GM12872 (cell line): ENCODE results near the gene VTCN1.

Experiments
- CTCF ChIP-seq: IDR thresholded peaks from 3 replicates; pipeline ENCODE4 v1.5.1; 2011; ENCODE audit warnings: low read depth, mild to moderate bottlenecking, low read length, moderate library complexity; ENCODE audit not compliant: insufficient read depth

VTCN1 gene

DNA sequence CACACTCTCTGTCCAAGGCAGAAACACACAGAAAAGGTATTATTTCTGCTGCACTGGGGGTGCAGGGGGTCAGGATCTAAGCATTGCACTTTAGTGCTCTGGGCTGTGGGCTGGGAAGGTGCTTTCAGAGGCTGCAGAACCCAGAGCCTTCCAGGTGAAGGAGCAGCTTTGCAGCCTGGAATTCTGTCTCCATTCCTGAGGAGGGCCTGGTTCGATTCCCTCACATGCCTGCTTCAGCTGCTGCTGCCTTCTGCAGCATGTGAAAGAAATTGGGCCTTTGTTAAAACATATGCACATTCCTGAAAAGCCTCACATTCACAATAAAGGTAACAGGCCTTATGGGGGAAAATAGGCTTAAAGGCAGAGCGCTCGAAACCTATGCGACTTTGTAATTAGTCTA, 35.9 kb downstream of the VTCN1 start:
- no peak for TF ChIP-seq CTCF

DNA sequence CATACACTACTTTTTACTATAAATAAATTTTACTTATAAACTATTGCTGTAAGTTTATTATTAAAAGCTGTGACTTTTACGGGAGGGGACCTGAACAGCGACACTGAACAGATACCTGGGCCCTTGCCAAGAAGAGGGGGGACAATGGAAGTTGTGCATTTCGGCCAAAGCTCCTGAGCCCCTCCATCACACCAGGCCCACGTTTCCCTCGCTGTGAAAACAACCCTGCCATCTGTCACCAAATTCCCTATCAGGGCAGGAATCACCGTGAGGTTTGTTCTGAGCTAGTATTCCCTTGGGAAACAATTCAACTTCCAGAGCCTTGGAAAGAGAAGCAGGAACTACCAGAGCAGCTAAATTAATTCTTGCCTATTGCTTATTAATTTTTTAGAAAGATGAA, 37.0 kb downstream of the VTCN1 start:
- no peak for TF ChIP-seq CTCF

DNA sequence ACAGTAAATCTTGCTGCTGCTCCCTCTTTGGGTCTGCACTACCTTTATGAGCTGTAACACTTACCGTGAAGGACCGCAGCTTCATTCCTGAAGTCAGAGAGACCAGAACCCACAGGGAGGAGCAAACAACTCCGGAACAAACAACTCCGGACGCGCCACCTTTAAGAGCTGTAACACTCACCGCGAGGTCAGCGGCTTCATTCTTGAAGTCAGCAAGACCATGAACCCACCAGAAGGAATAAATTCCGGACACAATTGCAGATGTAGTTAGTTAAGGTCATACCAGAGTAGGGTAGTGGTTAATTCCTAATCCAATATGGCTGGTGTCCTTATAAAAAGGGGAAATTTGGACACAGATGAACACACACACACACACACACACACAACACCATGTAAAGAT, 37.7 kb downstream of the VTCN1 start:
- TF ChIP-seq CTCF = no peak

GRCh38 chr1:117171900-117172511, 38.7 kb downstream of the VTCN1 start:
- TF ChIP-seq CTCF = no peak

- no peak for TF ChIP-seq CTCF
Observed at GRCh38 chr1:117169871-117170596, 40.7 kb downstream of the VTCN1 start.

GRCh38 chr1:117167402-117167801, 43.3 kb downstream of the VTCN1 start:
- no peak for TF ChIP-seq CTCF

DNA sequence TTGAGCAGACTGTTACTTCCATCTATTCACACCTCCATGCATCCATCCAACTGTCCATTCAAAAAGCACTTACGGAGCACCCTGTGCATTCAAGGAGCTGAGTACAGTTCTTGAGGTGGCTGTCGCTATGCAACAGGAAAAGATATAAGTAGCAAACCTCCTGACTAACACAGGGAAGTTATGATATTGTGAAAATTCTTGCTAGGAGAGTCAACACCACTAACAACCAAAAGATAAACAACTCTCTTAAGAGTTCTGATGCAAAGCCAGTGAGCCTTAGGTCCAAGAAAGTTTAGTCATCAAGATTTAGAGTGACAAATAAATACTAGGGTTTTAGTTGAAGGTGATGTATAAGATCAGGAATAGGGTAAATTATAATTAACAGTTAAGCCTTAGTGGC, 44.7 kb downstream of the VTCN1 start:
- no peak for TF ChIP-seq CTCF
